GM18909 (cell line): Measurements from ENCODE around the gene ZNF254.

ENCODE experiments used
- ATAC-seq: cut with Tn5 transposase; IDR thresholded peaks from one replicate; pipeline ENCODE4 v1.9.1; 2021; ENCODE audit warnings: mild to moderate bottlenecking; ENCODE audit not compliant: unreplicated experiment, poor library complexity

ZNF254 gene

DNA sequence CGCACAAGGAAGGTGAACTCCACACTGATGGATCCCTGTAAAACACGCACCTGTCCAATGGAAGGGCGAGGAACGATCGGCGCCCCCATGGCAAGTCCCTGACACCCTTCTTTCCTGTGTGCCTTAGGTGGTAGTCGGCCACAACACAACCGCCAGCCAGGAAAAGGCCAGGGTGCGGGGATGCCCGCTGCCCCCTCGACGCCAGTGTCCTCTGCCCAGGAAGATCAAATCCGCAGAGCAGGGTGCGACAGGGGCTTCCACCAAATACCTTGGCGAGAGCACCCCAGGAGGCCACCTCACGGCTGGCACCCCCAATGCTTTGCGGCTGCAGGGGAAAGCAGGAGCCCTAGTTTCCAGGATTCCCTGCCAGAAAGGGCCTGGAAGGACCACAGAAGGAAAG lies 91.2 kb downstream of the ZNF254 start:
- ATAC-seq: no peak
